GM18907 (cell line): ENCODE data around the gene PPARD.
"Not testable (repeated sequence)": the region's sequence is repeated elsewhere in the genome, so short reads cannot be mapped to it uniquely, and the experiment has no call there.

Experiments
- ATAC-seq: cut with Tn5 transposase; IDR thresholded peaks from one replicate; pipeline ENCODE4 v1.9.1; 2021; ENCODE audit warnings: mild to moderate bottlenecking, moderate library complexity; ENCODE audit not compliant: unreplicated experiment

The PPARD gene

GRCh38 chr6:35312076-35312800, 30.1 kb upstream of the PPARD start:
- ATAC-seq = no peak

DNA sequence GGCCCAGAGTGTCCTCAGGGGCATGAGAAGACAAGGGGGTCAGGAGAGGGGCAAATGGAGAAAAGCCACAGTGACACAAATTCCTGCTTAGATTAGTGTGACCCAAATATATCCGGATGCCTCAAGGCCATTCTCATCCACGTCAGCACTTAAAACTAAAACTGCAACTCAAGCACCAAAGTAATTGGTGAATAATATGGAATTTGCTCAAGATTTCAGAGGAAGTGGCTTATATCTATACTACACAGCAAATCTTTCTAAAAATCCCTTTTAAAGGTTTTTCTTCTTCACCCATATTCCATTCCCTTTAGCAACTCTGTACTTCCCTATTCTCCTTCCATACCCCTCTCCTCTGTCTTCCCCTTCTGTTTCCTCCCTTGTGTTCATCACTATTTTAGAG, 29.6 kb upstream of the PPARD start:
- no peak for ATAC-seq

DNA sequence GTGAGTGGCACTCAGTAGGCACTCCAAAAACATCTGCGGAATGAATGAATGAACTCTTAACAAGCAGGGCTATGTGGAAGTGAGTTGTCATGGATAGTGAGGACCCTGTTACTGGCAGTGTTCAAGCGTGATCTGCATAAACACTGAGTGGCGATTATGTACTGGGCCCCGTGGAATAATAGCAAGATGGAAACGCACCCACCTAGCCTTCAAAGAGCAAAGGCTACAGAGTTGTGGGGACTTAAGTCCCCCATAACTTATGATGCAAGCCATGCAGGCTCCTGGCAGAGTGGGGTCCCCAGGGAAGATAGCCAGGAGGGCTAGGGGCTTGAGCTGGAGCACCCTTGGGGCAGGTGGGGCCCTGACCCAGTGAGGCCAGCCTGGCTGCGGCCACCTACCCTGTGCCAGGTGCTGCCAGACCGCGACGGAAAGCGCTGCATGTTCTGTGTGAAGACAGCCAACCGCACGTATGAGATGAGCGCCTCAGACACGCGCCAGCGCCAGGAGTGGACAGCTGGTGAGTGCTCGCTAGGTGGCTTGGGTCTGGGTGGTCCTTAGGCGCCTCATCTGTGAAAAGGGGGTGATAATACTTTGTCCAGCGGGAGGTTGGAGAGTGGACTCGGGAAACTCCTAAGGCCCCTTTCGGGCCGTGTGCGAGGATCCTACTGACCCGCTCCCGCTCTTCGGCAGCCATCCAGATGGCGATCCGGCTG, 24.7 kb upstream of the PPARD start:
- no peak for ATAC-seq

- ATAC-seq = no peak
Measured at GRCh38 chr6:35318196-35319171, 23.9 kb upstream of the PPARD start.

GRCh38 chr6:35319346-35320030, 22.9 kb upstream of the PPARD start:
- no peak for ATAC-seq

DNA sequence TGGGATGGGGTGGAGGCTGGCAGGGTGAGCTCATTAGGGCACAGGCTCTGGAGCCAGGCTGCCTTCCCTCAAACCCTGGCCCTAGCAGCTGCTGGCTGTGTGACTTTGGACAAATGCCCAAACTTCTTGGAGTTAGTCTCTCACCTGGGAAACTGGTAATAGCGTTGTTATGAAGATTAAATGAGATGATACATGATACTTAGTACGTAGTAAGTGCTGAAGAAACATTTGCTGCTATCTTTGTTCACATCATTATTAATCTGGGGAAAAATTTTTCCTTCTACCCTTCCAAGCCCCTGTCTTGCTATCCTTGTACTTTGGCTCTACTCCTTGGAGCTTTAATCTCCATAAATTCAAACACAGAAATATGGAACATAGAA, 22.3 kb upstream of the PPARD start:
- no peak for ATAC-seq

- no peak for ATAC-seq
Measured at GRCh38 chr6:35321091-35321490, 21.3 kb upstream of the PPARD start.

- peak; percentile 59 for ATAC-seq
Measured at GRCh38 chr6:35327349-35328027, 14.9 kb upstream of the PPARD start.

- ATAC-seq = no peak
Measured at GRCh38 chr6:35328108-35328723, 14.1 kb upstream of the PPARD start.

GRCh38 chr6:35328965-35329364, 13.4 kb upstream of the PPARD start:
- ATAC-seq = not testable (repeated sequence)

- no peak for ATAC-seq
Measured at GRCh38 chr6:35330541-35331119, 11.7 kb upstream of the PPARD start.

GRCh38 chr6:35332074-35332887, 10.1 kb upstream of the PPARD start:
- ATAC-seq = not testable (repeated sequence)

- ATAC-seq = no peak
Measured at GRCh38 chr6:35341557-35341956, 801 bp upstream of the PPARD start.

DNA sequence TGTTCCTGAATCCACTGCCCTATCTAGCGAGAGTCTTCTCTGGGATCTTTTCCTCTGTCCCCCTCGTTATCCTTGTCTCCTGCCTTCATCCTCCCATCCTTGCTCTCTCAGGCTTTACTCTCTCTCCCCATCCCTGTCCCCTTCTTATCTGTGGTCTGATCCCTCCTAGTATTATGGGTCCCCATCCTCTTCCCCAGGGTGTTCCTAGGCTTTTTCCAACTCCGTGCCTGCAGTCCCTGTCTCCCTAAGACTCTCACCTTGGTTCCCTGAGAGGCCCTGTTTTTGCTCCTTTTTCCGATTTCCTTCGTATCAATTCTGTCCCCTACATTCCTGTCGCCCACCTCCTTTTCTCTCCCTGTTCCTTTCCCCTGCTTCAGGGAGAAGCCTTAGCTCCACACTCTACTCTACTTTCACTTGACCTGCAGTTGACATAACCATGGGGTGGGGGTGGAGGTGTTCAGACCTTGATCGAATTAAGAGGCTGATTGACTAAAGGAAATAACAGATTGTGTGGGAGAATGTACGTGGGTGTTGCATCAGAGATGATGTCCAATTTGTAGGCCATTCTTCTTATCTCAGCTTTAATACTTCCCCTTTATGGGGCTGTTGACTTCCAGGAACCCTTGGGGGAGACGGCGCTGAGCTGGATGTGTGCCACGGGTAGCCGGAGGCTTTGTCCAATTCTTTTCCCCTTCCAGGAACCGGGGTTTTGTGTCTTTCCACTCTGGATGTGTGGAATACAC, 905 bp downstream of the PPARD start:
- ATAC-seq = no peak

GRCh38 chr6:35343835-35344550, 1.6 kb downstream of the PPARD start:
- ATAC-seq = no peak

- no peak for ATAC-seq
Measured at GRCh38 chr6:35351422-35351821, 9.1 kb downstream of the PPARD start.

- ATAC-seq = no peak
Measured at GRCh38 chr6:35352735-35353134, 10.4 kb downstream of the PPARD start.
